H9 (cell line): ENCODE data around the gene ITGA7. TPM values are rescaled to one million over a fixed set of nuclear protein-coding genes. Genes with fewer than 3 reads are reported as not detected.
A peak's percentile ranks its signal among the peaks of the same experiment; 100 is the strongest.

Experiments used
- DNase-seq: peaks from one replicate; pipeline ENCODE4 v3.0.0-alpha.2; 2017
- H2AFZ ChIP-seq: one replicate; pipeline ENCODE4 v1.6.1; 2013; ENCODE audit warnings: mild to moderate bottlenecking, low read length, control low read depth, moderate library complexity
- H2AK5ac ChIP-seq: 2 replicates; pipeline ENCODE4 v1.6.1; 2013; ENCODE audit warnings: low read length, control low read depth, mixed read lengths; ENCODE audit not compliant: insufficient read length
- H2BK120ac ChIP-seq: one replicate; pipeline ENCODE4 v1.6.1; 2013; ENCODE audit warnings: low read depth, mild to moderate bottlenecking, low read length, control low read depth, inconsistent platforms; ENCODE audit not compliant: poor library complexity, severe bottlenecking
- H2BK12ac ChIP-seq: 2 replicates; pipeline ENCODE4 v1.6.1; 2013; ENCODE audit warnings: low read length, control low read depth, mixed read lengths, low read depth; ENCODE audit not compliant: insufficient read length
- H2BK15ac ChIP-seq: 2 replicates; pipeline ENCODE4 v1.6.1; 2013; ENCODE audit warnings: low read depth, low read length, control low read depth
- H2BK20ac ChIP-seq: one replicate; pipeline ENCODE4 v1.6.1; 2013; ENCODE audit warnings: low read depth, mild to moderate bottlenecking, low read length, control low read depth, inconsistent platforms; ENCODE audit not compliant: poor library complexity, severe bottlenecking
- H2BK5ac ChIP-seq: 2 replicates; pipeline ENCODE4 v1.6.1; 2013; ENCODE audit warnings: low read length, control low read depth, mixed read lengths; ENCODE audit not compliant: insufficient read length
- H3K14ac ChIP-seq: 2 replicates; pipeline ENCODE4 v1.6.1; 2013; ENCODE audit warnings: low read length, control low read depth; ENCODE audit not compliant: insufficient read depth
- H3K18ac ChIP-seq: 2 replicates; pipeline ENCODE4 v1.6.1; 2013; ENCODE audit warnings: low read depth, mild to moderate bottlenecking, mixed read lengths, low read length, control low read depth; ENCODE audit not compliant: insufficient read length
- H3K23ac ChIP-seq: 2 replicates; pipeline ENCODE4 v1.6.1; 2013; ENCODE audit warnings: low read length, control low read depth, mixed read lengths, low read depth; ENCODE audit not compliant: insufficient read length
- H3K23me2 ChIP-seq: 2 replicates; pipeline ENCODE4 v1.6.1; 2013; ENCODE audit warnings: low read depth, mild to moderate bottlenecking, mixed read lengths, low read length, control low read depth; ENCODE audit not compliant: insufficient read length, poor library complexity, severe bottlenecking
- H3K27ac ChIP-seq: 2 replicates; pipeline ENCODE4 v1.5.1; 2013; ENCODE audit warnings: low read length, control low read depth, mixed read lengths, low read depth; ENCODE audit not compliant: insufficient read length
- H3K27me3 ChIP-seq: 2 replicates; pipeline ENCODE4 v1.6.1; 2013; ENCODE audit warnings: low read length, control low read depth, inconsistent platforms; ENCODE audit not compliant: insufficient read depth
- H3K4ac ChIP-seq: 2 replicates; pipeline ENCODE4 v1.6.1; 2013; ENCODE audit warnings: low read depth, mild to moderate bottlenecking, control low read depth, inconsistent platforms, low read length, moderate library complexity
- H3K4me1 ChIP-seq: 2 replicates; pipeline ENCODE4 v1.6.1; 2013; ENCODE audit warnings: low read length, control low read depth, inconsistent platforms; ENCODE audit not compliant: insufficient read depth
- H3K4me2 ChIP-seq: 2 replicates; pipeline ENCODE4 v1.6.1; 2013; ENCODE audit warnings: low read length, control low read depth, mixed read lengths; ENCODE audit not compliant: insufficient read length, insufficient read depth
- H3K56ac ChIP-seq: 2 replicates; pipeline ENCODE4 v1.6.1; 2013; ENCODE audit warnings: low read depth, mild to moderate bottlenecking, mixed read lengths, low read length, control low read depth; ENCODE audit not compliant: insufficient read length
- H3K79me1 ChIP-seq: 2 replicates; pipeline ENCODE4 v1.6.1; 2013; ENCODE audit warnings: low read depth, mild to moderate bottlenecking, moderate library complexity, low read length, control low read depth, inconsistent platforms; ENCODE audit not compliant: insufficient read depth, poor library complexity, severe bottlenecking
- H3K79me2 ChIP-seq: 2 replicates; pipeline ENCODE4 v1.6.1; 2013; ENCODE audit warnings: low read length, control low read depth, inconsistent platforms; ENCODE audit not compliant: insufficient read depth
- H3K9ac ChIP-seq: 2 replicates; pipeline ENCODE4 v1.6.1; 2013; ENCODE audit warnings: low read length, control low read depth, mixed read lengths; ENCODE audit not compliant: insufficient read length; ENCODE audit errors: extremely low read depth
- H3K9me3 ChIP-seq: one replicate; pipeline ENCODE4 v1.6.1; 2013; ENCODE audit warnings: low read depth, low read length, inconsistent platforms; ENCODE audit not compliant: control insufficient read depth
- H3T11ph ChIP-seq: one replicate; pipeline ENCODE4 v1.6.1; 2013; ENCODE audit warnings: mild to moderate bottlenecking, low read length, control low read depth, inconsistent platforms
- H4K20me1 ChIP-seq: one replicate; pipeline ENCODE4 v1.6.1; 2013; ENCODE audit not compliant: control insufficient read depth, insufficient read length, insufficient read depth
- H4K5ac ChIP-seq: 2 replicates; pipeline ENCODE4 v1.6.1; 2013; ENCODE audit warnings: low read depth, mild to moderate bottlenecking, mixed read lengths, low read length, control low read depth; ENCODE audit not compliant: insufficient read length
- H4K8ac ChIP-seq: replicated peaks from 2 replicates; pipeline ENCODE4 v1.6.1; 2013; ENCODE audit warnings: low read length, control low read depth, mixed read lengths, low read depth; ENCODE audit not compliant: insufficient read length
- H4K91ac ChIP-seq: 2 replicates; pipeline ENCODE4 v1.6.1; 2013; ENCODE audit warnings: low read depth, mild to moderate bottlenecking, moderate library complexity, mixed read lengths, low read length, control low read depth; ENCODE audit not compliant: insufficient read length
- H3K27ac Mint-ChIP-seq, 3 experiments: 2 replicates in 2 of 3; 3 replicates in 1 of 3; pipeline ENCODE4 v1.8.0; 2020 to 2021; ENCODE audit warnings: mixed read lengths in 3 of 3, mild to moderate bottlenecking in 1 of 3, moderate library complexity in 1 of 3
- H3K27me3 Mint-ChIP-seq: 2 replicates; pipeline ENCODE4 v1.8.0; 2021; ENCODE audit warnings: low read depth, mild to moderate bottlenecking, moderate library complexity, mixed read lengths
- H3K36me3 Mint-ChIP-seq, 3 experiments: 2 replicates in 2 of 3; 3 replicates in 1 of 3; pipeline ENCODE4 v1.8.0; 2020 to 2021; ENCODE audit warnings: low read depth in 3 of 3, mixed read lengths in 3 of 3; ENCODE audit not compliant: insufficient read depth in 1 of 3
- H3K4me1 Mint-ChIP-seq, 2 experiments: 2 replicates each; pipeline ENCODE4 v1.8.0; 2020; ENCODE audit warnings: mixed read lengths in 2 of 2
- H3K4me3 Mint-ChIP-seq, 2 experiments: 2 replicates in 1 of 2; 3 replicates in 1 of 2; pipeline ENCODE4 v1.8.0; 2020 to 2021; ENCODE audit warnings: mild to moderate bottlenecking in 2 of 2, mixed read lengths in 2 of 2, moderate library complexity in 1 of 2
- H3K9me3 Mint-ChIP-seq, 2 experiments: 2 replicates in 1 of 2; 3 replicates in 1 of 2; pipeline ENCODE4 v1.8.0; 2020; ENCODE audit warnings: mild to moderate bottlenecking in 2 of 2, mixed read lengths in 2 of 2, moderate library complexity in 1 of 2
- CTCF ChIP-seq: fragments of 200-600 bp; sonication (generic); conservative IDR thresholded peaks from 3 replicates; pipeline ENCODE4 v1.8.0; 2021; ENCODE audit warnings: antibody characterized with exemption, mild to moderate bottlenecking
- total RNA-seq: library from RNA; stranded (reverse); gene quantifications from 2 replicates; pipeline ENCODE4 v1.2.1, GENCODE V29; 2021

Gene ITGA7
- total RNA-seq, 1 experiment from 2014 or later, result 119 TPM

GRCh38 chr12:55746913-55747231 lies 39.2 kb upstream of the ITGA7 start:
- Histone ChIP-seq H4K20me1 (no peaks in the 10 kb centered on the region), H3K4ac (no peak overlapping the region), H4K8ac (no peak overlapping the region), H4K5ac (no peak overlapping the region), H3K79me1 (peaks cover 3% of the 10 kb centered on the region), H3K9ac (no peak overlapping the region), H2BK12ac (no peak overlapping the region), H3K4me1 (peaks cover 17% of the 10 kb centered on the region), H3K56ac (no peak overlapping the region), H2BK5ac (no peak overlapping the region), H2BK20ac (no peak overlapping the region), H4K91ac (no peak overlapping the region), H3K27ac (no peak overlapping the region), H3K23me2 (peaks cover 29% of the 10 kb centered on the region), H3K18ac (no peak overlapping the region), H2AFZ (no peak overlapping the region), H3K14ac (no peak overlapping the region), H3K79me2 (peaks cover 6% of the 10 kb centered on the region; the same call in 1 of the 2 replicates), H3K4me2 (peak overlapping the region; percentile 72), H2BK120ac (no peak overlapping the region), H3K27me3 (no peaks in the 10 kb centered on the region), H3T11ph (no peak overlapping the region), H2AK5ac (no peak overlapping the region), H2BK15ac (no peak overlapping the region), H3K23ac (no peak overlapping the region), H3K9me3 (no peaks in the 10 kb centered on the region)
- H3K36me3 Mint-ChIP-seq, result peaks cover 27 to 50% (median 48%) of the 10 kb centered on the region in 3 experiments; a peak in 6 of 7 replicates
- H3K27ac Mint-ChIP-seq, result peak overlapping the region; percentile 89 to 98 (median 94); a peak in 5 of 7 replicates
- H3K27me3 Mint-ChIP-seq, result peaks cover 5% of the 10 kb centered on the region
- peak overlapping the region; percentile 96 to 97 for H3K4me3 Mint-ChIP-seq
- TF ChIP-seq CTCF, result no peak
- H3K9me3 Mint-ChIP-seq, result no peaks in the 10 kb centered on the region
- H3K4me1 Mint-ChIP-seq, result peaks cover 64 to 68% of the 10 kb centered on the region in 2 experiments
- DNase-seq, result no peak
